Left ventricle myocardium inferior (tissue), 1 donor: ENCODE results near the gene TIMM21. TPM values are rescaled to one million over a fixed set of nuclear protein-coding genes. Genes with fewer than 3 reads are reported as not detected.

Experiments used
- DNase-seq: peaks from one replicate; pipeline ENCODE4 v3.0.0-alpha.2; 2020
- H3K27ac ChIP-seq: fragments of 200-600 bp; replicated peaks from 2 replicates; pipeline ENCODE4 v1.8.0; 2021
- H3K27me3 ChIP-seq: fragments of 200-600 bp; 2 replicates; pipeline ENCODE4 v1.8.0; 2021; ENCODE audit warnings: low read depth
- H3K36me3 ChIP-seq: fragments of 200-600 bp; 2 replicates; pipeline ENCODE4 v1.8.0; 2021
- H3K4me1 ChIP-seq: fragments of 200-600 bp; 2 replicates; pipeline ENCODE4 v1.8.0; 2021
- H3K4me3 ChIP-seq: fragments of 200-600 bp; 2 replicates; pipeline ENCODE4 v1.8.0; 2021; ENCODE audit warnings: mild to moderate bottlenecking, moderate library complexity
- H3K9me3 ChIP-seq: fragments of 200-600 bp; replicated peaks from 2 replicates; pipeline ENCODE4 v1.8.0; 2021
- intact Hi-C: fragments of 100-400 bp; cut with micrococcal nuclease; formaldehyde crosslinking; loops from one replicate; pipeline ENCODE4 v1.11.0; 2022
- total RNA-seq: library from RNA; stranded (reverse); fragmentation: NEBNext Ultra II Directional; extraction: Animal tissue kit (Norgen Biotek cat#: 25700); gene quantifications from one replicate; pipeline ENCODE4 v1.2.1, GENCODE V29; 2021
- TF ChIP-seq, protein P1 (sequence below): fragments of 200-600 bp; IDR thresholded peaks from 2 replicates; pipeline ENCODE4 v1.8.0; 2021; ENCODE audit warnings: antibody characterized with exemption, mild to moderate bottlenecking, borderline replicate concordance
- donor health status: DM: no; HTN: yes; CAD: no; lungs with severe emphysema.

The TIMM21 gene
- total RNA-seq, 1 donor from 2014 or later, result 172 TPM

DNA sequence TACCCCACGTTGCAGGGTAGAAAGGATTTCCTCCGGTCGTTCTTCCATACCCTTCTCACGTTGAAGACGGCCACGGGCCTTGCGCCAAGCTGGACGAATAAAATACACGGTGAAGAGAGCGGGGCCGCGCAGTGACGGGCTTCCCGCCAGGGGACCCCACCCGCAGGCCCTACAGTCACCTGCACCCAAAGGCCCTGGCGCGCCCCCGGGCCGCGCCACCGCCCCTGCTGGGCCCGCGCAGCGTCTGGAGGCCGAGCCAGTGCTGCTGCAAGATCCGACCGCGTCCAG is 888 bp upstream of the TIMM21 start:
- intact Hi-C loops, result no loop called here
- H3K4me1 ChIP-seq, result peaks cover 48% of the 10 kb centered on the region

DNA sequence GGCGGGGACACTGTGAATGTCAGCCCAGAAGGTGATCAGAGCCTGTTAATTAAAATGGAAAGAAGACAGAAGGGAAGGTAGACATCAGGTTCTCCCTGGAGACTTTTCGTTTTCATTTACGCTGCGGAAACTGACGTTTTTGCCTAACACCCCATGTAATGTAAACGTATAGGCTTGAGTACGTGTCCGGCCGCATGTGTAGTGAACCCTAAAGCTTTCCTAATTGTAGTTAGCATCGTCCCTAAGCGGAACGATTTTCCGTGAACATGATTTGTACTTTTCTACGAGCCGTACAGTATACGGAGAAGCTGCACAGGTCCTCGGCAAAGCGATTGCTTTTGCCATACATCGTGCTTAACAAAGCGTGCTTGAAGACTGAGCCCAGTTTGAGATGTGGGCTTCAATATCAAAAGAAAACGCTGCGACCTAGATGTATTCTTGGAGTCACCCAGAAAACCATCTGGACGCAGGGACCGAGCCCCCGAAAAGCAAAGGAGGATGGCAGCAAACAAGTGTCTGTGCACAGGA is 284 bp downstream of the TIMM21 start:
- no peaks in the 10 kb centered on the region for H3K27me3 ChIP-seq
- H3K4me3 ChIP-seq, result peak overlapping the region; percentile 88
- no peak for DNase-seq
- peaks cover 60% of the 10 kb centered on the region for H3K4me1 ChIP-seq
- peak overlapping the region; percentile 99 for H3K27ac ChIP-seq
- H3K36me3 ChIP-seq, result peaks cover 8% of the 10 kb centered on the region
- intact Hi-C loops, result no loop called here
- TF ChIP-seq, protein P1, sequence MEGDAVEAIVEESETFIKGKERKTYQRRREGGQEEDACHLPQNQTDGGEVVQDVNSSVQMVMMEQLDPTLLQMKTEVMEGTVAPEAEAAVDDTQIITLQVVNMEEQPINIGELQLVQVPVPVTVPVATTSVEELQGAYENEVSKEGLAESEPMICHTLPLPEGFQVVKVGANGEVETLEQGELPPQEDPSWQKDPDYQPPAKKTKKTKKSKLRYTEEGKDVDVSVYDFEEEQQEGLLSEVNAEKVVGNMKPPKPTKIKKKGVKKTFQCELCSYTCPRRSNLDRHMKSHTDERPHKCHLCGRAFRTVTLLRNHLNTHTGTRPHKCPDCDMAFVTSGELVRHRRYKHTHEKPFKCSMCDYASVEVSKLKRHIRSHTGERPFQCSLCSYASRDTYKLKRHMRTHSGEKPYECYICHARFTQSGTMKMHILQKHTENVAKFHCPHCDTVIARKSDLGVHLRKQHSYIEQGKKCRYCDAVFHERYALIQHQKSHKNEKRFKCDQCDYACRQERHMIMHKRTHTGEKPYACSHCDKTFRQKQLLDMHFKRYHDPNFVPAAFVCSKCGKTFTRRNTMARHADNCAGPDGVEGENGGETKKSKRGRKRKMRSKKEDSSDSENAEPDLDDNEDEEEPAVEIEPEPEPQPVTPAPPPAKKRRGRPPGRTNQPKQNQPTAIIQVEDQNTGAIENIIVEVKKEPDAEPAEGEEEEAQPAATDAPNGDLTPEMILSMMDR, result no peak
- no peaks in the 10 kb centered on the region for H3K9me3 ChIP-seq

More for the DNA sequence above, 888 bp upstream of the TIMM21 start:
- H3K4me3 ChIP-seq, result peak overlapping the region; percentile 88
- no peaks in the 10 kb centered on the region for H3K9me3 ChIP-seq
- TF ChIP-seq, protein P1, result no peak
- H3K27me3 ChIP-seq, result no peaks in the 10 kb centered on the region
- peaks cover 8% of the 10 kb centered on the region for H3K36me3 ChIP-seq
- peak overlapping the region; percentile 99 for H3K27ac ChIP-seq
- no peak for DNase-seq

DNA sequence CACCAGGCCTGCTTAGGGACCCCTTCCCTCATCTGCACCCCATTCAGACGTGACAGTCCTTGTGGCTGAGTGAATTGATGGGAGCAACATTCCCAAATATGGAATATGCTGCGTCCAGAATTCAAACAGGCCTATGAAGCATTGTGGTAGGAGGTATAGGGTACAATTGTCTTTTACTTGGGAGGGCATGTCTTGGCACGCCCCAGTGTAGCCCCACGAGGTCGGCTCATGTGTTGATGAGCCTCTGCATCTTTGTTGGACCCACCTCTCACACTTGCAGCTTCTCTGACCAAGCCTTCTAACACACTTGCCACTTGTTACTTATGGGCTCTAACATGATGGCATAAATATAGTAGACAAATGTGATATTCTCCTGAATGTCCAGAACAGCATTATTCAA is 1.6 kb downstream of the TIMM21 start:
- Histone ChIP-seq H3K36me3 (peaks cover 17% of the 10 kb centered on the region), H3K27me3 (no peaks in the 10 kb centered on the region), H3K9me3 (no peaks in the 10 kb centered on the region), H3K4me3 (peak overlapping the region; percentile 88), H3K27ac (peak overlapping the region; percentile 99), H3K4me1 (peaks cover 72% of the 10 kb centered on the region)
- TF ChIP-seq, protein P1, result no peak
- intact Hi-C loops, result no loop called here
- no peak for DNase-seq

DNA sequence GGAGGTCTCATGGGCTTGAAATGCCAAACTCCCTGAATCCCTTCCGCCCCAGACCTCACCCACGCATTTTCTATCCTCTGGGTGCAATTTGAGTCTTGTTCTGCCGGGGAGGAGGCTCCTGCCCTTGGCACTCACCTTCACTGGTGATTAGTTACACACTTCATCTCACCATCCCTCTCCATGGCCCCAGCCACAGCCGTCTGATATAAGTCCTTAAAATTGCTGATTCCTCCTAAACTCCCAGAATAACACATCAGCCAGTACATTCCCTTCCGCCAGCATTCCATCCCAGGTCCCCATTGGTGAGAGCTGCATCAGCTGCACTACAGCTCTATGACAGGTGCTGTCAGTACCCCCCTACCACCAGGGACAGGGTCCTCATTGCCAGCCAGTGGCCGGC is 3.9 kb downstream of the TIMM21 start:
- Histone ChIP-seq H3K27ac (peak overlapping the region; percentile 82), H3K27me3 (no peaks in the 10 kb centered on the region), H3K4me3 (peak overlapping the region; percentile 88), H3K4me1 (peaks cover 76% of the 10 kb centered on the region), H3K36me3 (peaks cover 41% of the 10 kb centered on the region), H3K9me3 (no peaks in the 10 kb centered on the region)
- intact Hi-C loops, result no loop called here
- DNase-seq, result no peak
- TF ChIP-seq, protein P1, result no peak

DNA sequence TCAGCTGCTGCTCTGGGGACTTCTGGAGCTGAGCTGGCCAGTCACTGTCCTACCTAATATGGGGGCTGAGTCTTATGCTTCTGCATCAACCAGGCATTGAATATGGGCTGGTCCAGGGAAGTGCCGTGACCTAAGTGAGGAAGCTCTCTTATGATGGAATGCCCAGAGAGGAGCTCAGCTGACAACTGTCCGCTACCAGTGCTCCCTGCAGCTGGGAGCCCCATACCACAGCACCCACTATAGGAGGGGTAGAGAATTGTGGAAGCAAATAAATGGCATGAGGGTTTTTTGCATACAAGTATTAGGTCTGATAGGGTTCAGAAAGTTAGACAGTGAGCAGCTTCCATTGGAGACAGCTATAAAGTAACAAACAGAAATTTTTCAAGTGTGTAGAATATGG is 4.5 kb downstream of the TIMM21 start:
- Histone ChIP-seq H3K27me3 (no peaks in the 10 kb centered on the region), H3K27ac (peak overlapping the region; percentile 82), H3K9me3 (no peaks in the 10 kb centered on the region), H3K4me3 (peak overlapping the region; percentile 88), H3K4me1 (peaks cover 73% of the 10 kb centered on the region), H3K36me3 (peaks cover 47% of the 10 kb centered on the region)
- DNase-seq, result no peak
- intact Hi-C loops, result no loop called here
- TF ChIP-seq, protein P1, result no peak
